ENCODE measurements around the gene PAK6. TPM values are rescaled to one million over a fixed set of nuclear protein-coding genes. Genes with fewer than 3 reads are reported as not detected.

Gene PAK6
- total and polyA plus RNA-seq, 2 experiments from 2014 or later: 2.6 to 2.7 TPM

DNA sequence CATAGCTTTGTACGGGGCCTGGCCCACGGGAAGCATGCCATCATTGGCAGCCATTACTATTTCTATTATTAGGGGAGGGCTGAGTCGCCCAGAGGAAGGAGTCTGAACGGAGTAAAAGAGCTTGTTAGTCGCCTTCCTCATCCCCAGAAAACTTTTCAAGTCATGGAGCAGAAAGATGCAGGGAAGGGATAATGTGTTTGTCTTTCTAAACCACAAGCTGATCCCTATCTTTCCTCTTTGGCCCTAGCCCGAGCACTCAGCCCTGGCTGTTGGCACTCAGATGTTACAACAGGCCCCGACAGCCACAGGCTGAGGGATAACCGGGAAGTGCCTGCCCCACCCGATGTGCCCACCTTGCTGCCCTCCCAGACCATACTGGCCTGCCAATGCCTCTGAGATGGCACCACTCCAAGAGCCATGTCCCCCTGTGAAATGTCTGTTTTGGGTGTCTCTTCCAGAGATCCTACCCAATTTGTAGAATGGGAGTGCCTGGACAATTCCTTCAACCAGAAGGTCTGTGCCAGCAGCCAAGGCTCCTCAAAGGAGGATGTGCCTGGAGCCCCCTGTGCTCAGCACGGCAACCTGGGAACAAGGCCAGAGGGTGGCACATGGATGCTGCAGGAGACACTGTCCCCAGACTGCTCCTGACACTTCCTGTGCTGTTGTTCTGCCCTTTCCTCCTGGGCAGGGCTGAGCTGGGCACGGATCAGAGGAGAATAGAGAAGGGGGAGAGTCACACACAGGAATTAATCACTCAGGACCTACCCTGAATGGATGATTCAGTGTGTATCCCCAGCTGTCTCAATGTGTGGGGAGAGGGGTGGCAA is 10.8 kb downstream of the PAK6 start:
- no peak overlapping the region for H2AFZ ChIP-seq
- H3K79me2 ChIP-seq: no peaks in the 10 kb centered on the region
- no peak overlapping the region for H3K4me2 ChIP-seq
- no peaks in the 10 kb centered on the region for H3K9me2 ChIP-seq (replicated peaks; ENCODE audit: insufficient read depth)
- TF ChIP-seq, protein P1, sequence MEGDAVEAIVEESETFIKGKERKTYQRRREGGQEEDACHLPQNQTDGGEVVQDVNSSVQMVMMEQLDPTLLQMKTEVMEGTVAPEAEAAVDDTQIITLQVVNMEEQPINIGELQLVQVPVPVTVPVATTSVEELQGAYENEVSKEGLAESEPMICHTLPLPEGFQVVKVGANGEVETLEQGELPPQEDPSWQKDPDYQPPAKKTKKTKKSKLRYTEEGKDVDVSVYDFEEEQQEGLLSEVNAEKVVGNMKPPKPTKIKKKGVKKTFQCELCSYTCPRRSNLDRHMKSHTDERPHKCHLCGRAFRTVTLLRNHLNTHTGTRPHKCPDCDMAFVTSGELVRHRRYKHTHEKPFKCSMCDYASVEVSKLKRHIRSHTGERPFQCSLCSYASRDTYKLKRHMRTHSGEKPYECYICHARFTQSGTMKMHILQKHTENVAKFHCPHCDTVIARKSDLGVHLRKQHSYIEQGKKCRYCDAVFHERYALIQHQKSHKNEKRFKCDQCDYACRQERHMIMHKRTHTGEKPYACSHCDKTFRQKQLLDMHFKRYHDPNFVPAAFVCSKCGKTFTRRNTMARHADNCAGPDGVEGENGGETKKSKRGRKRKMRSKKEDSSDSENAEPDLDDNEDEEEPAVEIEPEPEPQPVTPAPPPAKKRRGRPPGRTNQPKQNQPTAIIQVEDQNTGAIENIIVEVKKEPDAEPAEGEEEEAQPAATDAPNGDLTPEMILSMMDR (IDR thresholded peaks at IDR 0.05; ENCODE audit: poor library complexity): no peak
- TF ChIP-seq EZH2 (IDR thresholded peaks at IDR 0.05; ENCODE audit: borderline replicate concordance) (no peak), EZH2phosphoT487 (IDR thresholded peaks at IDR 0.05; ENCODE audit: low read depth, severe bottlenecking, unreplicated experiment) (no peak)
- no peak overlapping the region for H3K27ac ChIP-seq
- 74% methylated on average over 11 of the region's 11 CpGs for WGBS (ENCODE audit: low lambda C conversion rate, missing lambda C conversion rate)
- H3K4me3 ChIP-seq: no peak overlapping the region
- H3K27me3 ChIP-seq: peaks cover 26% of the 10 kb centered on the region
- H3K36me3 ChIP-seq (replicated peaks; ENCODE audit: insufficient read depth, low read depth): no peaks in the 10 kb centered on the region
- no peak for DNase-seq (ENCODE audit: low spot score)
- no peaks in the 10 kb centered on the region for H4K20me1 ChIP-seq (ENCODE audit: insufficient read depth, poor library complexity, severe bottlenecking)
- peaks cover 13% of the 10 kb centered on the region for H3K4me1 ChIP-seq (ENCODE audit: insufficient read depth)
- no peaks in the 10 kb centered on the region for H3K9me3 ChIP-seq (ENCODE audit: low read depth)

DNA sequence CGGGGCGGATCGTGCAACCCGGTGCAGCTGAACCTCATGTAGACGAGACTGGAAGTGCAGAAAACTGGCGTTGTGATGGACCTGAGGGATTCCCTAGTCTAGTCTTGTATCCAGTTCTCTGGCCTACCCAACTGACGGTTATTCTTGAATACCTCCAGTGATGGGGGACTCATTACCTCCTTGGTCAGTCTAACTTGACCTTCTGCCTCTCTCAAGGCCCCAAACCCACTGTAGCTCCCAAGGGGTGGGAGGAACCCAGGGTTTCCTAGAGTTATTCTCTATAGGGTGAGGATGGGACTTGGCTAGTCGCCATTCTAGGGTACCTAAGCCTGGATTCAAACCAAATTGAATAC is 11.4 kb downstream of the PAK6 start:
- TF ChIP-seq, protein P1 (IDR thresholded peaks at IDR 0.05; ENCODE audit: poor library complexity): no peak
- no peak for TF ChIP-seq EZH2phosphoT487 (IDR thresholded peaks at IDR 0.05; ENCODE audit: low read depth, severe bottlenecking, unreplicated experiment)
- no peak for TF ChIP-seq EZH2 (IDR thresholded peaks at IDR 0.05; ENCODE audit: borderline replicate concordance)
- Histone ChIP-seq H3K27ac (no peak overlapping the region), H2AFZ (no peak overlapping the region), H3K9me2 (replicated peaks; ENCODE audit: insufficient read depth) (no peaks in the 10 kb centered on the region), H3K27me3 (peaks cover 26% of the 10 kb centered on the region), H3K9me3 (ENCODE audit: low read depth) (no peaks in the 10 kb centered on the region), H3K4me2 (no peak overlapping the region), H3K4me3 (no peak overlapping the region), H3K79me2 (no peaks in the 10 kb centered on the region), H3K4me1 (ENCODE audit: insufficient read depth) (peaks cover 9% of the 10 kb centered on the region), H4K20me1 (ENCODE audit: insufficient read depth, poor library complexity, severe bottlenecking) (no peaks in the 10 kb centered on the region), H3K36me3 (replicated peaks; ENCODE audit: insufficient read depth, low read depth) (no peaks in the 10 kb centered on the region)
- DNase-seq (ENCODE audit: low spot score): no peak
- WGBS (ENCODE audit: low lambda C conversion rate, missing lambda C conversion rate): 92% methylated on average over 8 of the region's 8 CpGs

DNA sequence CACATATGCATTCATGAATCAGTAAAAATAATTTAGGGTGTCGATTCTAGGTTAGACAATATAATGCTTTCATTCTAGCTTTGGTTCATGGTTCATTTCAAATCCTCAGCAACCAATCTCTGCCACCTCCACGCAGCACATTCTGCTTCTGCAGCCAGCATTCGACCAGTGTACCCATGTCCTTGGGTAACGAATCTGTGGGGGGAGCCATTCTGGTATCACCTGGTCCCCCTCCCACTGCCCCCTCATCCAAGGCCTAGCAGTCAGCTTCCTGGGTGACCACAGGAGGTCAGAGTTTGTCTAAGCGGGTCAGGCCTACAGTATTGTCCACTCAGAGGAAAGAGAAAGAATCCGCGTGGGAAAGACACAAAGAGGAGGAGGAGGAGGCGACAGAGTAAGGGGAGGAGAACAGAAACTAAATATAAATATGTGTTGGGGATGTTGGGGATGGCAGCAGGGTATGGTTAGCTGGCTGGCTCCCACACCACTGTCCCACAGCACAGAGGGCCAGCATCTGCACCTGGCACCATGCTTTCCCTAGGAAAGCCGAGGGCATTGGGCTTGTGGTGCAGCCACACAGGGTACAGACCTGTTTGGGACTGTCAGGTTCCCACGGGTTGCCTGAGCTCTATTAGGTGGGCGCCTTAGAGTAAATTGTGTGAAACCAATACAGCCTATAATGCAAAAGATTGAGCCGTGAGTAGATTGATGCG is 12.1 kb downstream of the PAK6 start:
- H2AFZ ChIP-seq: no peak overlapping the region
- H3K4me1 ChIP-seq (ENCODE audit: insufficient read depth): peaks cover 4% of the 10 kb centered on the region
- no peak overlapping the region for H3K4me3 ChIP-seq
- no peak for DNase-seq (ENCODE audit: low spot score)
- TF ChIP-seq EZH2phosphoT487 (IDR thresholded peaks at IDR 0.05; ENCODE audit: low read depth, severe bottlenecking, unreplicated experiment): no peak
- TF ChIP-seq EZH2 (IDR thresholded peaks at IDR 0.05; ENCODE audit: borderline replicate concordance): no peak
- TF ChIP-seq, protein P1 (IDR thresholded peaks at IDR 0.05; ENCODE audit: poor library complexity): no peak
- H4K20me1 ChIP-seq (ENCODE audit: insufficient read depth, poor library complexity, severe bottlenecking): no peaks in the 10 kb centered on the region
- H3K27ac ChIP-seq: no peak overlapping the region
- H3K9me2 ChIP-seq (replicated peaks; ENCODE audit: insufficient read depth): no peaks in the 10 kb centered on the region
- peaks cover 26% of the 10 kb centered on the region for H3K27me3 ChIP-seq
- no peak overlapping the region for H3K4me2 ChIP-seq
- no peaks in the 10 kb centered on the region for H3K9me3 ChIP-seq (ENCODE audit: low read depth)
- no peaks in the 10 kb centered on the region for H3K79me2 ChIP-seq
- H3K36me3 ChIP-seq (replicated peaks; ENCODE audit: insufficient read depth, low read depth): no peaks in the 10 kb centered on the region
- 88% methylated on average over 13 of the region's 13 CpGs for WGBS (ENCODE audit: low lambda C conversion rate, missing lambda C conversion rate)

All from hepatocyte (in vitro differentiated cells).